Subcutaneous adipose tissue (tissue), 4 donors: Measurements from ENCODE around the gene LATS1. TPM values are rescaled to one million over a fixed set of nuclear protein-coding genes. Genes with fewer than 3 reads are reported as not detected.

ENCODE experiments used
- total RNA-seq, 4 donors: library from RNA; depleted of rRNA; stranded (reverse); fragments of >200 nt; gene quantifications; one replicate each; pipeline ENCODE4 v1.1.0, GENCODE V29; 2016
- TF ChIP-seq, protein P1 (sequence below): fragments of 450-650 bp; IDR thresholded peaks from one replicate; pipeline ENCODE4 v1.5.1; 2016; ENCODE audit warnings: low read depth, mild to moderate bottlenecking, control low read depth, antibody characterized with exemption, moderate library complexity

LATS1 gene
- total RNA-seq, 4 donors from 2014 or later = 21.4 to 39.6 (median 23.1) TPM

DNA sequence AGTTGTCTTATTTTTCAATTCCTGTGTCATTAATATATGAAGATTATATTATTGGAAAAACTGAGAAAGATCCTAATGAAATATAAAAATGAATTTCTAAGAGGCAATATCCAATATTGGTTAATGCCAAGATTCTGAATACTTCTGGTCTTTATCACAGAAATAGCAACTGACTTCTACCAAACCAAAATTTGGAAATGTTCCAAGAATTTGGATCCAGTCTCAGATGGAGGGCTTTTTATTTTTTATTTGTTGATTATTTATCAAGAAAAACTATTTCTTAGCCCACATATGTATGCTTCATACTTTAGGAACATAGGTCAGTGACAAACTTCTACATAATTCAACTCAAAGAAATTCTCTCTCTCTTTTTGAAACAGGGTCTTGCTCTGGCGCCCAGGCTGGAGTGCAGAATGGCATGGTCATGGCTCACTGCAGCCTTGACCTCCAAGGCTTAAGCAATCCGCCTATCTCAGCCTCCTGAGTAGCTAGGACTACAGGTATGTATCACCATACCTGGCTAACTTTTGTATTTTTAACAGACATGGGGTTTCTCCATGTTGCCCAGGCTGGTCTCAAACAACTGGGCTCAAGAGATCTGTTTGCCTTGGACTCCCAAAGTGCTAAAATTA lies 15.3 kb upstream of the LATS1 start:
- TF ChIP-seq, protein P1, sequence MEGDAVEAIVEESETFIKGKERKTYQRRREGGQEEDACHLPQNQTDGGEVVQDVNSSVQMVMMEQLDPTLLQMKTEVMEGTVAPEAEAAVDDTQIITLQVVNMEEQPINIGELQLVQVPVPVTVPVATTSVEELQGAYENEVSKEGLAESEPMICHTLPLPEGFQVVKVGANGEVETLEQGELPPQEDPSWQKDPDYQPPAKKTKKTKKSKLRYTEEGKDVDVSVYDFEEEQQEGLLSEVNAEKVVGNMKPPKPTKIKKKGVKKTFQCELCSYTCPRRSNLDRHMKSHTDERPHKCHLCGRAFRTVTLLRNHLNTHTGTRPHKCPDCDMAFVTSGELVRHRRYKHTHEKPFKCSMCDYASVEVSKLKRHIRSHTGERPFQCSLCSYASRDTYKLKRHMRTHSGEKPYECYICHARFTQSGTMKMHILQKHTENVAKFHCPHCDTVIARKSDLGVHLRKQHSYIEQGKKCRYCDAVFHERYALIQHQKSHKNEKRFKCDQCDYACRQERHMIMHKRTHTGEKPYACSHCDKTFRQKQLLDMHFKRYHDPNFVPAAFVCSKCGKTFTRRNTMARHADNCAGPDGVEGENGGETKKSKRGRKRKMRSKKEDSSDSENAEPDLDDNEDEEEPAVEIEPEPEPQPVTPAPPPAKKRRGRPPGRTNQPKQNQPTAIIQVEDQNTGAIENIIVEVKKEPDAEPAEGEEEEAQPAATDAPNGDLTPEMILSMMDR = no peak

- TF ChIP-seq, protein P1 = no peak
Observed at GRCh38 chr6:149729824-149730223, 11.9 kb upstream of the LATS1 start.

GRCh38 chr6:149728499-149729234 lies 10.8 kb upstream of the LATS1 start:
- TF ChIP-seq, protein P1 = no peak

- TF ChIP-seq, protein P1 = no peak
Observed at GRCh38 chr6:149727793-149728498, 10.0 kb upstream of the LATS1 start.

GRCh38 chr6:149725785-149726184 lies 7.9 kb upstream of the LATS1 start:
- TF ChIP-seq, protein P1 = no peak

DNA sequence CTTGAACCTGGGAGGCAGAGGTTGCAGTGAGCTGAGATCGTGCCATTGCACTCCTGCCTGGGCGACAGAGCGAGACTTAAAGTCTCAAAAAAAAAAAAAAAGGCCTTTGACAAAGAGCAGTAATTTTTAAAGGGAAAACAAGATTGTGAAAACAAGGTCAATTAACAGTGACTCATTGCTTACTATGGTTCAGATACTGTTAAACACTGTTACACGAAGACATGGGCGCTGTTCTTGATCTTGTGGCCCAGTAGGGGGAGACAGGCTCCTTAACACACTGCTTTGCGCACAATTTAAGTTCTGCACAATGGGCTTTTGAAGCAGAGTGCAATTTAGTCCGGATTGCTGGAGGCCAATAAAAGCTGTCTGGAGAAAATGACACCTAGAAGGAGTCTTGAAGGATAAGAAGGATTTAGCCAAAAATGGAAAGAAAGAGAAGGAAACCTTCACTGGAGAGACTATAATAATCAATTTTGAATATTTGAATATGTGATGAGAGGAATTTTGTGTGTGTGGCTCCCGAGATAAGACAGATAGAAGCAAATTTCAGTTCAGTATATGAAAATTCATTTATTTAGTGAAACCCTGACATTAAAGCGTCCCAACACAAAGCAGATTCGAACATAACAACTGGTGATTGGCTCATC lies 6.0 kb upstream of the LATS1 start:
- TF ChIP-seq, protein P1 = no peak

- TF ChIP-seq, protein P1 = no peak
Observed at GRCh38 chr6:149723262-149723661, 5.4 kb upstream of the LATS1 start.
